GM12892 (cell line): Measurements from ENCODE around the gene HMX1.

ENCODE experiments used
- DNase-seq: peaks from one replicate; pipeline ENCODE4 v3.0.0; 2011; ENCODE audit not compliant: insufficient read length
- FAIRE-seq: peaks from 2 replicates; lab custom pipeline; 2011; peaks lifted over from hg19 to GRCh38; lab: Jason Lieb, UNC
- POLR2A ChIP-seq: IDR thresholded peaks from 2 replicates; pipeline ENCODE4 v1.6.1; 2011; ENCODE audit warnings: low read depth, low read length, control low read depth
- POLR2AphosphoS5 ChIP-seq: IDR thresholded peaks from 2 replicates; pipeline ENCODE4 v1.6.1; 2011; ENCODE audit warnings: low read depth, low read length, control low read depth
- TAF1 ChIP-seq: IDR thresholded peaks from 2 replicates; pipeline ENCODE4 v1.6.1; 2011; ENCODE audit warnings: low read depth, mild to moderate bottlenecking, control low read depth, low read length, borderline replicate concordance

The HMX1 gene

DNA sequence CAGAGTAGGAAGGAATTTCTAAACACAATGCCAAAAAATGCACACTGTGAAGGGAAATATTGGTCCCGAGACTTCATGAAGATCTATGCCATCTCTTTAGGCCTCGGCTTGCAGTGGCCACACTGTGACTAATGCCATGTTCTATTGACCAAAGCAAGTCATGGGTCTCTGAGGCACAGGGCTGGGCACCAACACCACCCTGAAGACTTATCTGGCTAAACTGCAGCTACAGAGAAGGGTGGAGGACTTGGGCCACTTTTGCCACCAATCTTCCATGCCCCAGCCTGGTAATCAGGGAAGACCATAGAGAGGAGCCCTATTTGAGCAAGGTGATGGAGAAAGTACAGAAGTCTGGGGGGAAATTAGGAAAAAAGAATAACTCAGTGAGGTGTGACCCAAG lies 42.1 kb downstream of the HMX1 start:
- DNase-seq (no peak), FAIRE-seq (no peak)
- no peak for TF ChIP-seq POLR2A
- TF ChIP-seq POLR2AphosphoS5 = no peak
- no peak for TF ChIP-seq TAF1

DNA sequence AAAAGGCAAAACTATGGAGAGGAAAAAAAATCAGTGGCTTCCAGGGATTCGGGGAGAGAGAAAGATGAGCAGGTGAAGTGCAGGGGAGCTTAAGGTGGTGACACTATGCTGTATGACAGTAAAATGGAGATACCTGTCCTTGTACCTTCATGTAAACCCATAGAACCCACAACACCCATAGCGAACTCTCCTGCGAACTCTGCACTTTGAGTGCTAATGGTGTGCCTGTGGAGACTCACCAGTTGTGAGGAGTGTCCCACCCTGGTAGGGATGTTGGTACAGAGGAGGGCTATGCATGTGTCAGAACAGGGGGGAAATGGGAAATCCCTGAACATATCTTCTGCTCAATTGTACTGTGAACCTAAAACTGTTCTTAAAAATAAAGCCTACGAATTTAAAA lies 42.8 kb downstream of the HMX1 start:
- TF ChIP-seq POLR2A (no peak), TAF1 (no peak), POLR2AphosphoS5 (no peak)
- DNase-seq (no peak), FAIRE-seq (no peak)

- TF ChIP-seq TAF1 = no peak
- no peak for TF ChIP-seq POLR2AphosphoS5
- no peak for TF ChIP-seq POLR2A
- FAIRE-seq (no peak), DNase-seq (peak; percentile 5)
These were observed 50.3 kb downstream of the HMX1 start for GRCh38 chr4:8821151-8821950.

DNA sequence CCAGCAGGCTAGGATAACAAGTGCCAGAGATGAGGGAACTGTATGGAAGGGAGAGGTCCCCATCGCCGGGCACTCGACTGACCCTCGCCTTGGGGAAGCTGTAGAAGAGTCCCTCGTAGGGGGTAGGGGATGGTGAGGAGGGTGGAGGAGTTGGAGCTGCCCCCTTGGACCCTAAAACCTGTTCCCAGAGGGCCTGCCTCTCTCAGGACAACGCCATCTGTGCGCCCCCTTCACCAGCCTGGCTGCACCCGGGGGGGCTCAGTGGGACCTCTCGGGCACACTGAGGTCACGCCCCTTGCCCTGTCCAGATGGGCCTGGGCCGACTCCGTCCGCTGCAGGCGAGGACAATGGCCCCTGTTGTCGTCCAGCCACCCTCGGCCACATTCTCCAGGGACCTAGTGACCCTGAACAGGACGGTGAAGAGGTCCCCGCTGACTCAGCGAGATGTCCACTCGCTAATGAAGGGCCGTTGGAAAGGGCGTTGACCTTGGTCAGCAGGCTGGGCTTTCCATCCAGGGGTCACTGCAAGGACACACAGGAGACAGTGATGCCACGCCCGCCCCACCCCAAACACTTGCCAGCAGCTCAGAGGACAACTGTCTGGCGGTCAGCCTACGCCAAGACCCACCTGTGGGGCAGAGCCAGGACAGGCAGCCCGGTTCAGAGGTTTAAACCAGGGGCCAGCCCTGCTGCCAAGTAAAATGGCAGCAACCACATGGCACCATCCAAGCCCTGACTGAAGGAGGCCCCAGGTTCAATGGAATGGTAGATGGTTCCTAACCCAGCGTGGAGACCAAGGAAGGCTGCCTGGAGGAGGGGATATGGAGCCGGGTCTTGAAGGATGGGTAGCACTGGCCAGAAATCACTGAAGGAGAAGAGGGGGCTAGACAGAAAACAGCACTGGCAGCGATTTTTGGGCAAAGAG lies 51.2 kb downstream of the HMX1 start:
- no peak for FAIRE-seq
- TF ChIP-seq POLR2AphosphoS5 (no peak), TAF1 (no peak), POLR2A (no peak)
- DNase-seq = peak; percentile 3

DNA sequence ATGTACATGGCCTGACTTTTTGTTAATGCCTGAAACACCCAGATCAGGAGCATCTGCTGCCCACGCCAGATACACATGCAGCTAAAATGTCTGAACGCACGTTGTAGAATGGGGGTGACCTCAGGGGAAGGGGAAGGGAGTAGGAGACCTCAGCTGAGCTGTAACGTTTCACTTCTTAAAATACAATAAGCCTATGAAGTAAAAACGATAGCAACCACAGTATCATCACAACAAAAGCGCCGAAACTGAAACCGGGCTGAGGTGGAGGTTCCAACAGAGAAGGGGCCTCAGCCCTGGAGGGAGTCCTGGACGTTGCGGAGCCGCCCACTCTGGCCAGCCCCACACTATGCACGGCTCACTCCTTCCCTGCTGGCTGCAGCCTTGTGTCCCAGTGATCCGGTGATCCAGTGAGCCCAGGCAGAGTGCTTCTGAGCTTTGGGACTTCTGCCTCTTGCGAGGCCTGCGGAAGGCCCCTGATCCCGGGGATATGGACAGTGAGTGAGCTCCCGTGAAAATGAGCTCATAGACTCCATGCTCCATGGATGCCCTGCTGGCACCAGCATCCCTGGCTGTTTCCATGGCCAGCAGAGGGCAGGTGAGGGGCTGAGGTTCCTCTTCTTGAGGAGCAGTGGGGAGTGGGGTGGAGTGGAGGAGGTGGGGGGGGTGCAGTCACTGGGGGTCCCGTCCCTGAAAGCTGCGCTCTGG lies 52.0 kb downstream of the HMX1 start:
- DNase-seq = peak; percentile 5
- no peak for TF ChIP-seq POLR2A
- no peak for TF ChIP-seq POLR2AphosphoS5
- TF ChIP-seq TAF1 = no peak
- no peak for FAIRE-seq

DNA sequence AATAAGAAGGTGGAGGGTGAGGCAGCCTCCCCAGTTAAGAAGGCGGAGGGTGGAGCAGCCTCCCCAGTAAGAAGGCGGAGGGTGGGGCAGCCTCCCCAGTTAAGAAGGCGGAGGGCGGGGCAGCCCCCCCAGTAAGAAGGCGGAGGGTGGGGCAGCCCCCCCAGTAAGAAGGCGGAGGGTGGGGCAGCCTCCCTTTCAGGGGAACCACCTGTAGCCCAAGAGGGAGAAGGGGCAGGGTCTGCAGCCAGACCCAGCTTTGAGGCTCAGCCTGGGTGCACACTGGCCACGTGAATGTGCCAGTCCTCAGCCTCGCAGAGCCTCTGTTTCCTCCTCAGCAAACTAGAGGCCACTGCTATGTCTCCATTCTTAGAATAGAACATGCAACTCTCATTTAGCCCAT lies 52.6 kb downstream of the HMX1 start:
- no peak for FAIRE-seq
- TF ChIP-seq POLR2AphosphoS5 (no peak), TAF1 (no peak), POLR2A (no peak)

DNA sequence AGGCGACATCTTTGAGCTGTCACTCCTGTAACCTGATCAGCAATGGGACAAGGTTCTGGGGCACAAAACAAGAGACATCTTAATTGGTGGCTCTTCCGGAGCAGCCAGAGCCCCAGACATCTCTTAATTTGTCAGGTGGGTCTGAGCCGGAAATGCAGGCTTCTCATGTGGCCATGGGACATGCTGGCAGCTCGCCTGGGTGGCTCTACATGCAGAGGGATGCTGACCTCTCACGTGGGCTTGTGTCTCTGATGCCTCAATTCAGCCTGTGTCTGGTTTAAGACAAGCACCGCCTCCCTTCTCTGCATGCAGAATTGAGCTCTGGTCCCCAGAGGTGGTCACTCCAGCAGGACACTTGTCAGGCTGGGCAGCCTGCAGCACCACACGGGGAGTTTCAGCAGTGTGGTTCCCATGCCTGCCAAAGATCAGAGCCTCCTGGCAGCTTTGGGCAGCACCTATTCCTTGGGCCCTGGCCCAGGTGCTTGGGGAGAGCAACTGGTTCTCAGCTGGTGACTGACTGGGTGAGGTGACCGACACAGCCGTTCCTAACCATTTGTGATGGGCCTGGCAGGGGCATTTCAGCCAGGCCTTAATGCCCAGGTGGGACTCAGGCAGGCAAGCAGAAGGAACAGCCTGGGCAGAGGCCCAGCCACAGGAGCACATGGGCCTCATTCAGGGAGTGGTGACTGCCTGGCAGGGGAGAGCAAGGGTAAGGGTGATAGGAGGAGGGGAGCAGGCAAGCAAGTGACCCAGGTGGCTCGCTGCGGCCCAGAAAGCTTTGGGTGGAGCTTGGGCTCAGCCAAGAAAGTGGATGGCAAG lies 53.4 kb downstream of the HMX1 start:
- TF ChIP-seq POLR2AphosphoS5 = no peak
- no peak for TF ChIP-seq TAF1
- no peak for TF ChIP-seq POLR2A
- no peak for DNase-seq
- FAIRE-seq = no peak

More for the DNA sequence above, 52.6 kb downstream of the HMX1 start:
- DNase-seq = peak; percentile 3

DNA sequence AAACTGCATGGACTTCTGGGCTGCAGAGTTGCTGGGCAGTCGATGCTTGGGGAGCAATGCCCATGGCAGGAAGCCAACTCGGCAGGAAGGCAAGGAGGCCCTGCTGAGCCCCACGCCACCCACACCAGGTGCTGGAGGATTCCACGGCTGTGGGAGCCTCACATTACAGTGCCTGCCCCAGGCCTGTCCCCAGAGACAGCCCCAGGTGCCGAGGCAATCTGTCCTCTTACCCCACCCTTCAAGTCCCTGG lies 53.9 kb downstream of the HMX1 start:
- peak; percentile 3 for DNase-seq
- TF ChIP-seq POLR2A (no peak), POLR2AphosphoS5 (no peak), TAF1 (no peak)
- no peak for FAIRE-seq

DNA sequence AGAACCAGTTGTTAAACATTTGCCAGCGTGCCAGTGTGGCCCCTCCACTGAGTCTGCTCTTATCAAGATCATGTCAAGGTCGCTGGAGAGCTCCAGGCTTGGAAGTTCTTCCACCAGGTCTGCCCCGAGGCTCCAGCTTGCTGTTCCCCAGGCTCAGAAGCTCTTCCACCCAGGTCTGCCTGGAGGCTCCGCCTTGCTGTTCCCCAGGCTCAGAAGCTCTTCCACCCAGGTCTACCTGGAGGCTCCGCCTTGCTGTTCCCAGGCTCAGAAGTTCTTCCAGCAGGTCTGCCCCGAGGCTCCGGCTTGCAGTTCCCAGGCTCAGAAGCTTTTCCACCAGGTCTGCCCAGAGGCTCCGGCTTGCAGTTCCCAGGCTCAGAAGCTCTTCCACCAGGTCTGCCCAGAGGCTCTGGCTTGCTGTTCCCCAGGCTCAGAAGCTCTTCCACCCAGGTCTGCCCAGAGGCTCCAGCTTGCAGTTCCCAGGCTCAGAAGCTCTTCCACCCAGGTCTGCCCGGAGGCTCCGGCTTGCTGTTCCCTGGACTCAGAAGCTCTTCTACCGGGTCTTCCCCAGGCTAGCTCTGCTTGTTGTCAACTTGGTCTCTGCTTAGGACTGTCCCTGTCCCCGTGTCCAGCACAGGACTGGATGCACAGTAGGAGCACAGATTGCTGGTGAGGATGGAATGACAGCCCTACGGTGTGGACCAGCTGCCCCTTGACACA lies 54.4 kb downstream of the HMX1 start:
- FAIRE-seq = no peak
- TF ChIP-seq POLR2AphosphoS5 = no peak
- no peak for TF ChIP-seq TAF1
- TF ChIP-seq POLR2A = no peak

More for the DNA sequence above, 54.4 kb downstream of the HMX1 start:
- DNase-seq = no peak
